NB4 (cell line): ENCODE data around the gene CPNE9.

Experiments used
- MAX ChIP-seq: IDR thresholded peaks from 2 replicates; pipeline ENCODE4 v1.6.1; 2011; ENCODE audit warnings: low read depth, low read length
- POLR2A ChIP-seq: IDR thresholded peaks from 2 replicates; pipeline ENCODE4 v1.6.1; 2011; ENCODE audit warnings: mild to moderate bottlenecking; ENCODE audit not compliant: insufficient read length; ENCODE audit errors: extremely low read depth
- TF ChIP-seq, protein P1 (sequence below): IDR thresholded peaks from one replicate; pipeline ENCODE4 v1.5.1; 2012; ENCODE audit warnings: low read depth, low read length

DNA sequence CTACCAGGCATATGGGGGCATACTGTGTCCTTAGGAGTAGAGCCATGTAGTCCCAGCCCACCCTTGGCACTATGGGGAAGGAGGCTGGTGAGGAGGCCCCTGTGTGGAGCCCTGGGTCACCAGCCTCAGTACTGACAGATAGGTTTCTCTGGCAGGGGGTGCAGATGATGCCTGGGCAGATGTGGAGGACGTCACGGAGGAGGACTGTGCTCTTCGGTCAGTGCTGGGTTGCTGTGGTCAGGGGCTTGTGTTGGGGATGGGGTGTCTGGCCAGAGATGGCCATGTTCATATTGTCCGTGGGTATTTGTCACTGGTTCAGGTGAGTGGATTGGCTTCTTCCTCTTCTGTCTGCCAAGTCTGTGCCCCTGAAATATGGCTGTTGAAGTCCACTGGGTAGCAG is 34.4 kb upstream of the CPNE9 start:
- TF ChIP-seq, protein P1, sequence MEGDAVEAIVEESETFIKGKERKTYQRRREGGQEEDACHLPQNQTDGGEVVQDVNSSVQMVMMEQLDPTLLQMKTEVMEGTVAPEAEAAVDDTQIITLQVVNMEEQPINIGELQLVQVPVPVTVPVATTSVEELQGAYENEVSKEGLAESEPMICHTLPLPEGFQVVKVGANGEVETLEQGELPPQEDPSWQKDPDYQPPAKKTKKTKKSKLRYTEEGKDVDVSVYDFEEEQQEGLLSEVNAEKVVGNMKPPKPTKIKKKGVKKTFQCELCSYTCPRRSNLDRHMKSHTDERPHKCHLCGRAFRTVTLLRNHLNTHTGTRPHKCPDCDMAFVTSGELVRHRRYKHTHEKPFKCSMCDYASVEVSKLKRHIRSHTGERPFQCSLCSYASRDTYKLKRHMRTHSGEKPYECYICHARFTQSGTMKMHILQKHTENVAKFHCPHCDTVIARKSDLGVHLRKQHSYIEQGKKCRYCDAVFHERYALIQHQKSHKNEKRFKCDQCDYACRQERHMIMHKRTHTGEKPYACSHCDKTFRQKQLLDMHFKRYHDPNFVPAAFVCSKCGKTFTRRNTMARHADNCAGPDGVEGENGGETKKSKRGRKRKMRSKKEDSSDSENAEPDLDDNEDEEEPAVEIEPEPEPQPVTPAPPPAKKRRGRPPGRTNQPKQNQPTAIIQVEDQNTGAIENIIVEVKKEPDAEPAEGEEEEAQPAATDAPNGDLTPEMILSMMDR = no peak
- no peak for TF ChIP-seq POLR2A
- TF ChIP-seq MAX = no peak
